Mammary epithelial cell (primary cell): ENCODE data around the gene INPP5A.

ENCODE experiments used
- CTCF ChIP-seq, 2 donors: IDR thresholded peaks in 1 of 2; conservative IDR thresholded peaks in 1 of 2; 2 replicates each; pipeline ENCODE4 v1.5.1; 2011 to 2012; ENCODE audit warnings: inconsistent platforms in 2 of 2, low read length in 2 of 2, mild to moderate bottlenecking in 2 of 2, control low read depth in 1 of 2, low read depth in 1 of 2; ENCODE audit not compliant: insufficient read depth in 1 of 2; ENCODE audit errors: extremely low read depth in 1 of 2
- EZH2 ChIP-seq: IDR thresholded peaks from 2 replicates; pipeline ENCODE4 v1.6.1; 2012; ENCODE audit warnings: low read length, inconsistent platforms, borderline replicate concordance

- TF ChIP-seq CTCF (conservative IDR thresholded peaks at IDR 0.05 in 1 of 2, IDR thresholded peaks at IDR 0.05 in 1 of 2; ENCODE audit: extremely low read depth in 1 of 2, insufficient read depth in 1 of 2, low read depth in 1 of 2, low read length in 2 of 2), result no peak
- no peak for TF ChIP-seq EZH2
These were observed 215.4 kb downstream of the INPP5A start for GRCh38 chr10:132752961-132753360.
